Measurements from ENCODE around the gene CWC22.
A peak's percentile ranks its signal among the peaks of the same experiment; 100 is the strongest.

The CWC22 gene

DNA sequence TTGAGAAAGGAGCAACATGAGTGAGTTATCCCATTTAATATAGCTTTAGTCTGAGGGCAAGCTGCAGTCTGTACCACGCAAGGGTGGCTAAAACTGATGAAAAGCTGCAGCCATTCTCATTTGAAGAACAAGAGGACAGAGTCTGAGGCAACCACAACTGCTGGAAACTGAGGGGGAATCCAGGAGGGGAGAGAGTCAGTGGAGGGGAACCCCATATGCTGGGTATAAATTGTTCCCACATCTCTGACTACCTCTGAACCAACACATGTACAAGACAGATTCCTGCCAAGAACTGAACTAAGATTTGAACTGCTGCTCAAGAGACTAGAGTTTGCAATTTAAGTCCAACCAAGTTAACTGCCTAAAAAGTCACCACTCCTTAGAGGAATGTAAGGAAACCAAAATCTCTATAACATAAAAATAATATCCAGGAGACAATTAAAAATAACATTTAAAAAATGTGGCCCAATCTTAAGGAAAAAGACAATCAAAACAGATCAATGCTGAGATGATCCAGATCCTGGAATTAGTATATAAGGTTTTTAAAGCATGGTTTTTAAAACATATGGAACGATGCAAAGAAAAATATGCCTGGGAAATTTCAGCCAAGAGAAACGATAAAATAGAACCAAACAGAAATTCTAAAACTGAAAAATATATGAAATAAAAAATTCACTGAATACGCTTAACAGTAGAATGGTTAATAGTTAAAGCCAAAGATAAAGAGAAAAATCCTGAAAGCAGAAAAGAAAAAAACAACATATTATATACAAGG, 11.2 kb downstream of the CWC22 start:
- Histone ChIP-seq H3K9me2 (replicated peaks; ENCODE audit: insufficient read depth, low read length) (no peaks in the 10 kb centered on the region), H3K27me3 (replicated peaks; ENCODE audit: insufficient read depth, low read length) (no peaks in the 10 kb centered on the region), H3K9ac (ENCODE audit: low read length) (no peak overlapping the region), H3F3A (ENCODE audit: insufficient read depth, low read length) (no peaks in the 10 kb centered on the region), H3K4me1 (ENCODE audit: low read length) (no peaks in the 10 kb centered on the region), H3K4me3 (ENCODE audit: low read length) (no peak overlapping the region), H3K4me2 (ENCODE audit: low read depth, low read length) (no peak overlapping the region), H3K9me3 (replicated peaks; ENCODE audit: insufficient read depth, low read length) (no peaks in the 10 kb centered on the region), H3K36me3 (replicated peaks; ENCODE audit: insufficient read depth, low read length) (no peaks in the 10 kb centered on the region), H4K20me1 (ENCODE audit: insufficient read depth, low read length) (no peaks in the 10 kb centered on the region; the same call in 1 of the 2 replicates), H3K27ac (ENCODE audit: low read length) (no peak overlapping the region), H2AFZ (ENCODE audit: low read length) (no peak overlapping the region), H3K79me2 (ENCODE audit: low read length) (peaks cover 89% of the 10 kb centered on the region)
- DNase-seq = no peak
- TF ChIP-seq, protein P1, sequence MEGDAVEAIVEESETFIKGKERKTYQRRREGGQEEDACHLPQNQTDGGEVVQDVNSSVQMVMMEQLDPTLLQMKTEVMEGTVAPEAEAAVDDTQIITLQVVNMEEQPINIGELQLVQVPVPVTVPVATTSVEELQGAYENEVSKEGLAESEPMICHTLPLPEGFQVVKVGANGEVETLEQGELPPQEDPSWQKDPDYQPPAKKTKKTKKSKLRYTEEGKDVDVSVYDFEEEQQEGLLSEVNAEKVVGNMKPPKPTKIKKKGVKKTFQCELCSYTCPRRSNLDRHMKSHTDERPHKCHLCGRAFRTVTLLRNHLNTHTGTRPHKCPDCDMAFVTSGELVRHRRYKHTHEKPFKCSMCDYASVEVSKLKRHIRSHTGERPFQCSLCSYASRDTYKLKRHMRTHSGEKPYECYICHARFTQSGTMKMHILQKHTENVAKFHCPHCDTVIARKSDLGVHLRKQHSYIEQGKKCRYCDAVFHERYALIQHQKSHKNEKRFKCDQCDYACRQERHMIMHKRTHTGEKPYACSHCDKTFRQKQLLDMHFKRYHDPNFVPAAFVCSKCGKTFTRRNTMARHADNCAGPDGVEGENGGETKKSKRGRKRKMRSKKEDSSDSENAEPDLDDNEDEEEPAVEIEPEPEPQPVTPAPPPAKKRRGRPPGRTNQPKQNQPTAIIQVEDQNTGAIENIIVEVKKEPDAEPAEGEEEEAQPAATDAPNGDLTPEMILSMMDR (IDR thresholded peaks at IDR 0.05; ENCODE audit: low read length) = no peak
- TF ChIP-seq EZH2phosphoT487 (IDR thresholded peaks at IDR 0.05; ENCODE audit: low read length) (no peak), EZH2 (optimal IDR thresholded peaks at IDR 0.05; ENCODE audit: low read depth, low read length) (no peak)

DNA sequence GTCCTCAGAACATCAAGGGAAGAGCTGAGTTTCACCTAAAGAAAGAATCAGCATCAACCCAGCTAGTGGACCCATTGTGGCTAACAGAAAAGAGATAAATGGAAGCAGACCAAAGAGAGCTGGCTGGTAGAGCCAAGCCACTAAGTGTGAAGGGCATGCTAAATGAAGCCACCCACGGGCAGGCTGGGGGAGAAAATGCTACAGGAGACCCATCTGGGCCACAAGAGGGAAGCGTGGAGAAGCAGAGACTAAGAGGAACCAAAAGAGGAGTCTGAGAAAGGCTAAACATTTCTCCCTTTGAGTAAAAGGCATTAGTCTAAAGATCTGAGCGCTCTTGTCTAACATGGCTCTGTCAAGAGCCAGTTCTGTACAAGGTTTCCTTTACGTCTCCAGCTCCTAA, 15.8 kb downstream of the CWC22 start:
- no peak for DNase-seq
- 0 out of 2 replicates have a peak, but pooled peaks cover 7% of the 10 kb centered on the region for H3K36me3 ChIP-seq (replicated peaks; ENCODE audit: insufficient read depth, low read length)
- no peak overlapping the region for H2AFZ ChIP-seq (ENCODE audit: low read length)
- TF ChIP-seq, protein P1 (IDR thresholded peaks at IDR 0.05; ENCODE audit: low read length) = peak; percentile 28
- no peak for TF ChIP-seq EZH2phosphoT487 (IDR thresholded peaks at IDR 0.05; ENCODE audit: low read length)
- peaks cover 6% of the 10 kb centered on the region for H3K4me1 ChIP-seq (ENCODE audit: low read length)
- H3K9ac ChIP-seq (ENCODE audit: low read length) = no peak overlapping the region
- no peaks in the 10 kb centered on the region; the same call in 1 of the 2 replicates for H4K20me1 ChIP-seq (ENCODE audit: insufficient read depth, low read length)
- no peak overlapping the region for H3K27ac ChIP-seq (ENCODE audit: low read length)
- no peak overlapping the region for H3K4me2 ChIP-seq (ENCODE audit: low read depth, low read length)
- H3K79me2 ChIP-seq (ENCODE audit: low read length) = peaks cover 57% of the 10 kb centered on the region
- H3F3A ChIP-seq (ENCODE audit: insufficient read depth, low read length) = no peaks in the 10 kb centered on the region
- H3K9me2 ChIP-seq (replicated peaks; ENCODE audit: insufficient read depth, low read length) = no peaks in the 10 kb centered on the region
- H3K27me3 ChIP-seq (replicated peaks; ENCODE audit: insufficient read depth, low read length) = no peaks in the 10 kb centered on the region
- H3K9me3 ChIP-seq (replicated peaks; ENCODE audit: insufficient read depth, low read length) = no peaks in the 10 kb centered on the region
- H3K4me3 ChIP-seq (ENCODE audit: low read length) = no peak overlapping the region

DNA sequence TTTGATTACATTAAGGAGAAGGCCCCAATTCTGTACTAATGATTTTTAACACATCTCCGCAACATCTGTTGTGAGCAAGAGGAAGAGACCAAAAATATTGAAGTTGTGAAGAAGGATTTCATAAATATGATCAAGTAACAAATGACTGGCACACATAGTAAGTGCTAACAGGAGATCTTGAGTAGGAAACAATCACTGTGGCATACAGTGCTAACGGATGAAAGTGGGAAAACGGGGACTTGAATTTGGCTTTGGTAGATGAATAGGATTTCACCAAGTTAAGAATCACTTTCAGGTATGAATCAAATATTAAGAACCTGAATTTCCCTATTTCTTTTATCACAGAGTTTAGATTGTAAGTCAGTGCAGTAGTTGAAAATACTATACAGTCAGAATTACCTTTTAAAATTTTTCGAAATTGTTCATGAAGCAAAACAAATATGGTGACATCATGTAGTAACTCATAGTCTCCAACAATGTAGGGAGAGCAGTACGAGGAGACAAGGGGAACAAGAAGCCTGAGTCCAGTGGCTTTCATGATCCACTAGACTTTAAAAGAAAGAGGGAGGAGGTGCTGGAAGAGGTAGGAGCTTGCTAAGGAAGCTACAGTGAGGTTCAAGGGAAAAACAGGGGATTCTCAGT, 16.3 kb downstream of the CWC22 start:
- H3K9me2 ChIP-seq (replicated peaks; ENCODE audit: insufficient read depth, low read length) = no peaks in the 10 kb centered on the region
- 0 out of 2 replicates have a peak, but pooled peaks cover 9% of the 10 kb centered on the region for H3K36me3 ChIP-seq (replicated peaks; ENCODE audit: insufficient read depth, low read length)
- no peaks in the 10 kb centered on the region for H3K27me3 ChIP-seq (replicated peaks; ENCODE audit: insufficient read depth, low read length)
- no peak overlapping the region for H3K9ac ChIP-seq (ENCODE audit: low read length)
- no peak overlapping the region for H3K27ac ChIP-seq (ENCODE audit: low read length)
- no peaks in the 10 kb centered on the region for H3F3A ChIP-seq (ENCODE audit: insufficient read depth, low read length)
- H2AFZ ChIP-seq (ENCODE audit: low read length) = no peak overlapping the region
- DNase-seq = no peak
- H3K4me1 ChIP-seq (ENCODE audit: low read length) = peaks cover 12% of the 10 kb centered on the region
- TF ChIP-seq EZH2 (optimal IDR thresholded peaks at IDR 0.05; ENCODE audit: low read depth, low read length) = no peak
- TF ChIP-seq, protein P1 (IDR thresholded peaks at IDR 0.05; ENCODE audit: low read length) = no peak
- no peak for TF ChIP-seq EZH2phosphoT487 (IDR thresholded peaks at IDR 0.05; ENCODE audit: low read length)
- H3K4me3 ChIP-seq (ENCODE audit: low read length) = no peak overlapping the region
- peaks cover 51% of the 10 kb centered on the region for H3K79me2 ChIP-seq (ENCODE audit: low read length)
- H4K20me1 ChIP-seq (ENCODE audit: insufficient read depth, low read length) = no peaks in the 10 kb centered on the region; the same call in 1 of the 2 replicates
- no peaks in the 10 kb centered on the region for H3K9me3 ChIP-seq (replicated peaks; ENCODE audit: insufficient read depth, low read length)
- H3K4me2 ChIP-seq (ENCODE audit: low read depth, low read length) = no peak overlapping the region

Measured in MM.1S (cell line).